Glomerular visceral epithelial cell (primary cell): ENCODE results near the gene ITGB7.
A peak's percentile ranks its signal among the peaks of the same experiment; 100 is the strongest.
"Not testable (repeated sequence)": the region's sequence is repeated elsewhere in the genome, so short reads cannot be mapped to it uniquely, and the experiment has no call there.

Experiments
- DNase-seq: peaks from one replicate; pipeline ENCODE4 v3.0.0-alpha.2; 2016; ENCODE audit errors: extremely low spot score

ITGB7 gene

DNA sequence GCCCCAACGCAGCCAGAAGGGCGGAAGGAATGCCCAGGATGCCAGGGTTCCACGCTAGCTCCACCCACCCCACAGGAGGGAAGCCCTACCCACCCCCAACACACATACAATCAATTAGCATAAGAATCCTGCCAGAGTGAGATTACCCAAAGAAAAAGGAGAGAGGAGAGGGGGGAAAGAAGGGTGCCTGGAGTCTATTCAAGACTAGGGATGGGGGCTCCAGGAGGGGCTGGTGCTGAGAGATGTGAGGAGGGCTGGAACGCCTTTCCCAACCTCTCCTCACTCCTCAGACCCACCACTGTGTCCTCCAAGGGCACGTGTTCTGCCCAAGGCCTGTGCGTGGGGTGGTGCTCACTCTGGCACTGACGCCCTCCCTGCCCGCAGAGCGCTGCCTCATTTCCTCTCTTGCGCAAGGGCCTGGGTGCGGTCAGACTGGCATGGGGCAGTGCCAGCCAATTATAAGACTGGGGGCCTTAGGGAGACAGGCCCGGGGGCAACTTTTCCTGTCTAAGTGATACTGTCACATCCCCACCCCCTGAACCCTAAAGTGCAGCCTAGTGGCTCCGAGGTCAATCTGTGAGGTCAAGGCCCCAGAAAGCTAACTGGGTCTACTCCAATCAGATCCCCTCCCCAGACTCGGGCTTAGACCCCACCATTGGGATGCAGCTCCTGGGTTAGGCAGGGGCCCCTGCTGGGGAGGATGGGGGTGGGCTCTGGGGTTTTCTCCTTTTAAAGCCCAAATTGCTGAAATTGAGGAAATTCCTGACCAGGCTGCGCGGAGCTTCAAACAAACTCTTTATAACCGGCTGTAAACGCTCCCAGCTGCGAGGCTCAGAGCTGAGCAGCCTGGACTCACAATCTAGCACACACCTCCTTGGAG, 10.2 kb upstream of the ITGB7 start:
- no peak for DNase-seq

GRCh38 chr12:53215497-53215896, 8.4 kb upstream of the ITGB7 start:
- DNase-seq = no peak

DNA sequence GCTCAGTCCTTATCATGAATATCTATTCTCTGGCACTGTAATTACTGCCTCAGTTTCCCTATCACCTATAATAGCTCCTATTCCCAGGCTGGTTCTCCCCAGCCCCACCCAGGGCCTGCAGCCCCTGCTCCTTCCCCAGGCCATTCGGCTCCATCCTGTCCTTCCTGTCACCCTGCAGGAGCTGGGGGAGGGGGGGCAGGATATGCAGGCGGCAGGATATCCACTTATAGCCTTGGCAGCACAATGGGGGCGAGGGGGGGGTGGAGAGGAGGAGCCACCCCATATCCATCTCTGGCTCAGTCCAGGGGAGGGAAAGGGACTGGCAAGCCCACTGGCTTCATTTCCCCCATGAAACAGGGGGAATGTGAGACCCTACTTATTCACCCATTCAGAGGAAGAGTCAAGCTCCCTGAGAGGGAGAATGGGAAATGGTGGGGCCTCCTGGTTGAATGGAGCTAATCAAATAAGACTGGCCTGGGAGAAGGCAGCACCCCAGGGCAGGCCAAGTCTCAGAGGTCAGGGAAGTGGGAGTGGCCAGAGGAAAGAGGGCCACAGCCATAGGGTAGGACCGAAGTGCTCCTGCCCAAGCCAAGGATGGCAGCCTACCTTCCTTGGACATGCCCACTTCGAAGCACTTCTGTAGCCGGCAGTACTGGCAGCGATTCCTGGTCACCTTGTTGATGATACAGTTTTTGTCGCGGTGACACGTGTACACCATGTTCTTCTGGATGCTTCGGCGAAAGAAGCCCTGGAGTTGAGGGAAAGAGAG, 7.8 kb upstream of the ITGB7 start:
- DNase-seq = no peak

GRCh38 chr12:53214221-53214620, 7.2 kb upstream of the ITGB7 start:
- DNase-seq = no peak

DNA sequence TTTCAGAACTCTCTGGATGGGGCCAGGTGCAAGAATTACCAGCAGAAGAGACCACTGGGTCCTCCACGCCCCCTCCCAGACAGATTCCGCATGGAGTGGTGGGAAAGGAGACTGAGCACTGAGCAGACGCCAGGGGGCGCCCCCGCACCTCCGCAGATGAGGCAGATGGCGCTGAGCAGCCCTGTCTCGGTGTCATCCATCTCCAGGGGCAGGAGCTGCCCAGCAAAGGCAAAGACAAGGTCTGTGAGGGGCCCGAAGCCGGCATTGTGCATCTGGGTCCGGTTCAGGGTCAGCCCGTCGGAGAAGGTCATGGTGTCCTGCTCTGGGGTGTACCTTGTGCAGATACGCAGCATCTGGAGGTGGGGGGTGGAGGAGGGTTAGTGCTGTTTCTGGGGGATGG, 6.3 kb upstream of the ITGB7 start:
- peak; percentile 77 for DNase-seq

- DNase-seq = no peak
Measured at GRCh38 chr12:53212931-53213330, 5.9 kb upstream of the ITGB7 start.

- no peak for DNase-seq
Measured at GRCh38 chr12:53211476-53212381, 4.7 kb upstream of the ITGB7 start.

DNA sequence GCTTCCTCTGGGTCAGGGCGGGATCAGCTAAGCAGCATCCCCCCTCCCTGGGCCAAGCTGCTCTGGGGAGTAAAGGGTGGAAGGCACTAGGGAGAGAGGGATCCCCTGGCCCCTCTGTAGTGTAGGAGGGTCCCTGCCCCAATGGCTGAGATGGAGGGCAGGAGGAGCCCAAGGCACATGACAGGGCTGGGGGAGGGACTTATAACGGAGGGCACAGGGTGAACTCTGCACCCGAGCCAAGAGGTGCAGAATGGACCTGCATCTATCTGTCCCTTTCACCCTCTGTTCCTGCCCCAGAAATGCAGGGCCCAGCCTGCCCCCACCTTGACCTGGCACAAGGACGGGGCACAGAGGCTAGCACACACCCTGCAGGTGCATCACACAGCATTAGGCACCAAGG, 3.8 kb upstream of the ITGB7 start:
- no peak for DNase-seq

DNA sequence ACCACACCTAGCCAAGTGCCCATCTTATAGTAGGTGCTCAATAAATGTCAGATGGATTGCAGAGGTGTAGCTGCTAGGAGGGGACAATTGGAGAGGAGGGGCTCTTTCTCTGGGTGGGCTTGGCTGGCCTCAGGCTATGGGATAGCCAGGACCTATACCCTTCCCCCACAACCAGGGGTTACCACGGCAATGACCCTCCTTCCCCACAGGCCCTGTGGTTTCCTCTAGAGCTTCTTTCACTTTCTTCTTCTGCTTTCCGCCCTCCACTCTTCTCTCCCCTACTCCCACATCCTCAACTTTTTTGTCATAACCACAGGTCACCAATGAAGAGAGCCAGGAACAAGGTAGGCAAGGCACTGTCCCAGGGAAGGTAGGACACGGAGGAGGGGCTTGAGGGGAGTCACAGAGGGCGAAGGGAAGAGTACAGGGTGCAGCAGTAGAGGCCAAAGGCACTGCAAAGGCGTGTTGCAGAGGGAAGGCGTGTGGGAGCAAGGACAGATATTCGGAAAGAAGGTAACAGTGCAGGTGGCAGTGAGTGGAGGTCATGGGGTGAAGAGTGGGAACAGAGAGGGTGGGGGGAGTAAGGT, 1.9 kb upstream of the ITGB7 start:
- DNase-seq = no peak

DNA sequence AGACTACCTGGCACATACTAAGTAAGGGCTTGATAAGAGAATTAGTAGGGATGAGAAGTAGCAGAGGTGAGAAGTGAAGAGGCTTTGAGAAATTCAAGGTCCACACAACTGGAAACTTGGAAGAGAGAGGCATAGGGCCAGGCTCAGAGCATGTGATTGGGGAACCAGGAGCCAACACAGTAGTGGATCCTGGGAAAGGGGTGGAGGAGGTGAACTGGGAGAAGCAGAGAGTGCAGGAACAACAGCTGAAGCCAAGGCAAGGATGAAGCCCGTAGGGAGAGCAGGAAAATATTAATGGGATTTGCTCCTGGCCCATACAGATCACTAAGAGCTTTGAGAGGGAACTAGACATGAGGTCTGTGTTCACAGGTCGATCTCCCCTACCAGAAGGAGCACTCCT, 1.4 kb upstream of the ITGB7 start:
- no peak for DNase-seq

- DNase-seq = peak; percentile 79
Measured at GRCh38 chr12:53205747-53206419, 1.2 kb downstream of the ITGB7 start.

DNA sequence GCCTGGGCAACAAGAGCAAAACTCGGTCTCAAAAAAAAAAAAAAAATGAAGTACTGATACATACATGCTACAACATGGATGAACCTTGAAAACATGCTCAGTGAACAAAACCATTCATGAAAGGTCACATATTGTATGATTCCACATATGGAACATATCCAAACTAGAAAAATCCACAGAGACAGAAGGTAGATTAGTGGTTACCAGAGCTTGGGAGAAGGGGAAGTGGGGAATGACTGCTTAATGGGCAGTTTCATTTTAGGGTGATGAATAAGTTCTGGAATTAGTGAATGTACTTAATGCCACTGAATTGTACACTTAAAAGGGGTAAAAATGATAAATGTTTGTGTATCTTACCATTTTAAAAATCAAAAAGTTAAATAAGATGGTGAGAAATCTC, 2.7 kb downstream of the ITGB7 start:
- no peak for DNase-seq

GRCh38 chr12:53202316-53202715, 4.7 kb downstream of the ITGB7 start:
- DNase-seq = not testable (repeated sequence)

DNA sequence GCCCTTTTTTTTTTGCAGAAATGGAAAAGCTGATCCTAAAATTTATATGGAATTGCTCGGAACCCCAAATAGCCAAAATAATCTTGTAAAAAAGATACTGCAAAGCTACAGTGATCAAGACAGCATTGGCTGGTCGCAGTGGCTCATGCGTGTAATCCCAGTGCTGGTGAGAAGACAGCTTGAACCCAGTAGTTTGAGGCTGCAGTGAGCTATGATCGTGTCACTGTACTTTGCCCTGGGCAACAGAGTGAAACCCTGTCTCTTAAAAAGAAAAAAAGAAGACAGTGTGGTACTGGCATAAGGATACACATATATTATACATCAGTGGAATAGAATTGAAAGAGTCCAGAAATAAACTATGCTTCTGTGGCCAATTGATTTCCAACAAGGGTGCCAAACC, 5.4 kb downstream of the ITGB7 start:
- no peak for DNase-seq

GRCh38 chr12:53201177-53201541, 5.9 kb downstream of the ITGB7 start:
- DNase-seq = peak; percentile 38

GRCh38 chr12:53200458-53201176, 6.4 kb downstream of the ITGB7 start:
- peak; percentile 26 for DNase-seq

DNA sequence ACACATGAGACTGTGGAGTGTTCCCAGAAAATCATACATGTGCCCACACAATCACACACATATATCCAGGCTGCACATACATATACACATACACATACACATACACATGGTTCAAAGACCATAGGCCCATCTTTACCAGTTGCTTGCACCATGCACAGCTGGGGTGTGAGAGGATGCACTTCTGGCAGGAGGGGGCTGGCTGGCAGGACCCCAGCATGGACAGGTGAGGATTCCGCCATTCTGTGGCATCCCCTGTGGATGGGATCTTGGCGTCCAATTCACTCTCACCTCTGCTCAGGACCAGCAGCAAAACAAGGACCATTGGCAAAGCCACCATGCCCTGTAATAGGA, 7.0 kb downstream of the ITGB7 start:
- DNase-seq = no peak

GRCh38 chr12:53199700-53200099, 7.4 kb downstream of the ITGB7 start:
- no peak for DNase-seq

- no peak for DNase-seq
Measured at GRCh38 chr12:53198486-53199110, 8.5 kb downstream of the ITGB7 start.

GRCh38 chr12:53197011-53197640, 9.9 kb downstream of the ITGB7 start:
- DNase-seq = no peak
